CD4-positive, alpha-beta T cell (primary cell): ENCODE data around the gene ELOVL5. TPM values are rescaled to one million over a fixed set of nuclear protein-coding genes. Genes with fewer than 3 reads are reported as not detected.

Experiments used
- ATAC-seq: fragments of 200-7000 bp; cut with Tn5 transposase; one replicate; pipeline ENCODE4 v1.10.0; 2022; ENCODE audit warnings: mild to moderate bottlenecking; ENCODE audit not compliant: poor library complexity
- CTCF ChIA-PET: fragments of 350-600 bp; sonication (Branson Sonifier 250); formaldehyde crosslinking; loops from one replicate; lab custom pipeline; 2021; ENCODE audit warnings: antibody characterized with exemption, inconsistent platforms; lab: Charles Lee
- POLR2A ChIA-PET: fragments of 350-600 bp; sonication (Branson Sonifier 250); formaldehyde crosslinking; loops from one replicate; lab custom pipeline; 2021; ENCODE audit warnings: antibody characterized with exemption, inconsistent platforms; lab: Charles Lee
- DNase-seq, 14 experiments: peaks; one replicate each; pipeline ENCODE4 v3.0.0-alpha.2; 2013 to 2020; ENCODE audit warnings: mixed read lengths in 2 of 14
- H3K27ac ChIP-seq, 2 donors: one replicate each; pipeline versions ENCODE4 v1.5.1 to v1.7.0; 2013; ENCODE audit warnings: low read length in 2 of 2, low read depth in 1 of 2, mild to moderate bottlenecking in 1 of 2
- H3K27me3 ChIP-seq, 2 experiments: 1 replicate in 1 of 2; 2 replicates in 1 of 2; pipeline versions ENCODE4 v1.6.1 to v1.7.0; 2013; ENCODE audit warnings: low read length in 2 of 2, control low read depth in 1 of 2, mild to moderate bottlenecking in 1 of 2, moderate library complexity in 1 of 2; ENCODE audit not compliant: insufficient read depth in 2 of 2, control insufficient read depth in 1 of 2
- H3K36me3 ChIP-seq: one replicate; pipeline ENCODE4 v1.6.1; 2013; ENCODE audit warnings: low read length, control low read depth; ENCODE audit not compliant: insufficient read depth
- H3K4me1 ChIP-seq: one replicate; pipeline ENCODE4 v1.6.1; 2013; ENCODE audit warnings: low read length, control low read depth; ENCODE audit not compliant: insufficient read depth
- H3K4me3 ChIP-seq: one replicate; pipeline ENCODE4 v1.5.1; 2013; ENCODE audit warnings: mild to moderate bottlenecking, low read length, moderate library complexity
- H3K9me3 ChIP-seq, 2 experiments: 1 replicate in 1 of 2; 2 replicates in 1 of 2; pipeline versions ENCODE4 v1.6.1 to v1.7.0; 2013; ENCODE audit warnings: low read length in 2 of 2, mild to moderate bottlenecking in 2 of 2, control low read depth in 1 of 2, moderate library complexity in 1 of 2; ENCODE audit not compliant: control insufficient read depth in 1 of 2, insufficient read depth in 1 of 2
- H3K27ac Mint-ChIP-seq: one replicate; pipeline ENCODE4 v1.8.0; 2020; ENCODE audit warnings: mixed read lengths
- H3K27me3 Mint-ChIP-seq: one replicate; pipeline ENCODE4 v1.8.0; 2021; ENCODE audit warnings: mixed read lengths
- H3K36me3 Mint-ChIP-seq: one replicate; pipeline ENCODE4 v1.8.0; 2021; ENCODE audit warnings: low read depth, mixed read lengths
- H3K4me1 Mint-ChIP-seq: one replicate; pipeline ENCODE4 v1.8.0; 2021; ENCODE audit warnings: low read depth, mixed read lengths
- H3K4me3 Mint-ChIP-seq: one replicate; pipeline ENCODE4 v1.8.0; 2020; ENCODE audit warnings: mild to moderate bottlenecking, mixed read lengths
- H3K9me3 Mint-ChIP-seq: one replicate; pipeline ENCODE4 v1.8.0; 2020; ENCODE audit warnings: mixed read lengths
- CTCF ChIP-seq: fragments of 200-600 bp; IDR thresholded peaks from one replicate; pipeline ENCODE4 v1.8.0; 2022; ENCODE audit warnings: antibody characterized with exemption, mild to moderate bottlenecking
- intact Hi-C, 2 experiments: fragments of 100-400 bp; cut with DNase I in 1 of 2; cut with micrococcal nuclease in 1 of 2; formaldehyde crosslinking; loops; one replicate each; pipeline versions ENCODE4 v1.15.1 to v1.9.0; 2023 to 2025; cut with DNase I, micrococcal nuclease
- total RNA-seq, 174 experiments: library from RNA in 2 of 174; stranded (reverse) in 2 of 174; gene quantifications; one replicate each; pipeline ENCODE4 v1.2.3 and lab custom pipeline; 2021 to 2026

The ELOVL5 gene
- total RNA-seq, 2 experiments from 2014 or later: 78.0 to 86.8 TPM

GRCh38 chr6:53377289-53377688 is 28.5 kb upstream of the ELOVL5 start:
- Histone ChIP-seq H3K27me3 (peaks cover 0 to 3% of the 10 kb centered on the region in 2 experiments), H3K36me3 (no peaks in the 10 kb centered on the region), H3K4me1 (no peaks in the 10 kb centered on the region), H3K27ac (no peak overlapping the region), H3K9me3 (no peaks in the 10 kb centered on the region), H3K4me3 (no peak overlapping the region)
- CTCF ChIA-PET: no interaction called here
- POLR2A ChIA-PET: interaction anchor here (1.0 kb wide), 1 partner anchor 30 kb away, joined by 4 read pairs; no protein-coding TSS in a partner anchor
- H3K27ac Mint-ChIP-seq: no peak overlapping the region
- H3K9me3 Mint-ChIP-seq: no peaks in the 10 kb centered on the region
- TF ChIP-seq CTCF: no peak
- intact Hi-C loops: no loop called here
- DNase-seq: no peak
- ATAC-seq: no peak
- H3K4me3 Mint-ChIP-seq: no peak overlapping the region
- H3K27me3 Mint-ChIP-seq: no peaks in the 10 kb centered on the region
- H3K36me3 Mint-ChIP-seq: no peaks in the 10 kb centered on the region
- no peaks in the 10 kb centered on the region for H3K4me1 Mint-ChIP-seq

GRCh38 chr6:53376661-53377226 is 28.0 kb upstream of the ELOVL5 start:
- DNase-seq (no peak), ATAC-seq (no peak)
- peaks cover 0 to 3% of the 10 kb centered on the region in 2 experiments for H3K27me3 ChIP-seq
- H3K4me3 ChIP-seq: no peak overlapping the region
- Mint-ChIP-seq H3K27ac (no peak overlapping the region), H3K36me3 (no peaks in the 10 kb centered on the region), H3K27me3 (no peaks in the 10 kb centered on the region), H3K9me3 (no peaks in the 10 kb centered on the region), H3K4me1 (no peaks in the 10 kb centered on the region), H3K4me3 (no peak overlapping the region)
- ChIA-PET CTCF (no interaction called here), POLR2A (no interaction called here)
- no peaks in the 10 kb centered on the region for H3K9me3 ChIP-seq
- H3K4me1 ChIP-seq: no peaks in the 10 kb centered on the region
- no peak overlapping the region for H3K27ac ChIP-seq
- intact Hi-C loops: no loop called here
- H3K36me3 ChIP-seq: no peaks in the 10 kb centered on the region
- no peak for TF ChIP-seq CTCF

GRCh38 chr6:53375847-53376246 is 27.1 kb upstream of the ELOVL5 start:
- CTCF ChIA-PET: interaction anchor here (1.1 kb wide), 1 partner anchor 118 kb away, joined by 3 read pairs; no protein-coding TSS in a partner anchor
- Mint-ChIP-seq H3K36me3 (no peaks in the 10 kb centered on the region), H3K27me3 (no peaks in the 10 kb centered on the region), H3K4me3 (no peak overlapping the region), H3K27ac (no peak overlapping the region), H3K4me1 (no peaks in the 10 kb centered on the region), H3K9me3 (no peaks in the 10 kb centered on the region)
- Histone ChIP-seq H3K4me3 (no peak overlapping the region), H3K4me1 (no peaks in the 10 kb centered on the region), H3K27ac (no peak overlapping the region), H3K36me3 (no peaks in the 10 kb centered on the region), H3K9me3 (no peaks in the 10 kb centered on the region), H3K27me3 (no peaks in the 10 kb centered on the region)
- intact Hi-C loops: no loop called here
- POLR2A ChIA-PET: interaction anchor here (0.7 to 0.8 kb wide), 2 partner anchors 10 to 58 kb away, joined by 3 read pairs; no protein-coding TSS in a partner anchor
- no peak for DNase-seq
- no peak for TF ChIP-seq CTCF
- no peak for ATAC-seq
